ENCODE results near the gene DAPK2.

The DAPK2 gene

DNA sequence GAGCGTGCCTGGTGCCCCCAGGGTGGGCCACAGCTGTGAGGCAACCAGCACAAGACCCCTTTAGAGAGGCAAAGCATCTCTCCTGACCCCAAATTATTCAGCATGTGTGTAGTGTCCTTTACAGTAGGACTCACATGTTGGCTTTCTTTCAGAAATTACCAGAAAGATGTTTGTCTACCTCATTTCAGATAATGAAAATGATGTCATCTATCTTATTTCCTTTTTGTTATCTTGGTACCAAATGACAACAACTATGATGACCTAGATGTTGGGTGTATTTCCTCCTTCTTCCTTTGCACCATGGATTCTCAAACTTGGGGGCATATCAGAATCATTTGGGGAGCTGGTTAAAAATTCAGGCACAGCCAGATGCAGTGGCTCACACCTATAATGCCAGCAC lies 50.5 kb downstream of the DAPK2 start:
- no peak for DNase-seq

DNA sequence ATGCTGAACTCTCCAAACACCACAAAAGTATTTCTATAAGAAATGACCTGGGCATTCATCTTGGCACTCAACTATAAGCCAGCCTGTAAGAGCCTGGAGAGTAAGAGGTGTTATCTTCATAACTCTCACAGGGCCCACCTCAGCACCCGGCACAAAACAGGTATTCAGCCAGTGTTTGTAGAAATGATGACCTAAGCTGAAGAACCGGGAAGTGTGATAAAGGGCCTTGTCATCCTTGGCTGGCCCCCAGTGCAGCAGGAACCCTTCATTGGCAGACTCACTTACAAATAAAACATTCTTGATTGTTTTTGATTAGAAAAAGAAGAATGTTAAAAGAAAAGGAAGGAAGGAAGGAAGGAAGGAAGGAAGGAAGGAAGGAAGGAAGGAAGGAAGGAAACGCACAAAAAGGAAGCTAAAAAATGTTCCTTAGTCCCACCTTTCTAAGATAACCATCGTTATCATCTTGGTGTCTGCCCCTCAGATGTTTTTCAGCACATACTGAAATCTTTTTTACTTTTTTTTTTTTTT lies 52.1 kb downstream of the DAPK2 start:
- DNase-seq = no peak

GRCh38 chr15:63992300-63992699 lies 54.0 kb downstream of the DAPK2 start:
- DNase-seq = no peak

DNA sequence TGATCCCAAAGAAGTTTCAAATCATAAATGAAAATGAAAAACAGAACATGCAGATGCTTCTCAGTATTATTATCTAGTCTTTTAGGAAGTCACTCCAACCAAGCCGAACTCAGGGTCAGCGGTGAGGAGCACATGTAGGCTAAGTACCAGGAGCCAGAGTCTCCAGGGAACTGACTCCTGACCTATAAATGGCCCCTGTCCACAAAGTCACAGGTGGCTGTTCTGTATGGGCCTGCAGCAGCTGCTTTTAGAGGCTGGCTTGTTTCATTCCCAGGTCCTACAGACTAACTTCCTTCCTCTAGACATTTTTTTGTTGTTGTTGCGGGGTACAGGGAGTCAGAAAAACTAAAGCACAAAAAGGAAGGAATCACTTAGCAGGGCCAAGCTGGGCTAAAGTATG lies 54.6 kb downstream of the DAPK2 start:
- no peak for DNase-seq

- no peak for DNase-seq
Observed at GRCh38 chr15:63990454-63990853, 55.8 kb downstream of the DAPK2 start.

DNA sequence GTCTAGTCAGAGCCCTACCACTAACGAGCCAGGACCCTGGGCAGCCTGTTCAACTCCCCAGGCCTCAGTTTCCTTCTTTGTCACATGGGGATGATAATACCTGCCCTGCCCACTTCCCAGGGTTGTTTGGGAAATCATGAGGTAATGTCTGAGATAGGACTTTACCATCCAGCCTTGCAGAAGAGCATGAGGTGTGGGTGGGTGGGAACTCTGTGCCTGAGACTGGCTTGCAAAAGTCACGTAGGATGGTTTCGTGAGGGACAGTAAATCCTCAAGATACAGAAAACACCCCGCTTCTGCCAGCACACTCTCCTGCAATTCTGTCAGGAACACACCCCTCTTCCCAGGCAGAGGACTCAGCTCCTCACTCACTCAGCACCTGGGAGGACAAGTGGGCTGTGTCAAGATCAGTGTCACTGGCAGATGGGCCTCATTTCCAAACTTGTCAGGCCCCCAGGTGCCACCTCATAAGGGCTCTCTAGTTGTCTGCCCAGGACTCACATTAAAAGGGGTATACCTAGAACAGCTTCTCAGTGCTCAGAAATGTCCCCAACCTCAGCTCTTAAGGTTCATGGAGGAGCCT lies 58.4 kb downstream of the DAPK2 start:
- no peak for DNase-seq

DNA sequence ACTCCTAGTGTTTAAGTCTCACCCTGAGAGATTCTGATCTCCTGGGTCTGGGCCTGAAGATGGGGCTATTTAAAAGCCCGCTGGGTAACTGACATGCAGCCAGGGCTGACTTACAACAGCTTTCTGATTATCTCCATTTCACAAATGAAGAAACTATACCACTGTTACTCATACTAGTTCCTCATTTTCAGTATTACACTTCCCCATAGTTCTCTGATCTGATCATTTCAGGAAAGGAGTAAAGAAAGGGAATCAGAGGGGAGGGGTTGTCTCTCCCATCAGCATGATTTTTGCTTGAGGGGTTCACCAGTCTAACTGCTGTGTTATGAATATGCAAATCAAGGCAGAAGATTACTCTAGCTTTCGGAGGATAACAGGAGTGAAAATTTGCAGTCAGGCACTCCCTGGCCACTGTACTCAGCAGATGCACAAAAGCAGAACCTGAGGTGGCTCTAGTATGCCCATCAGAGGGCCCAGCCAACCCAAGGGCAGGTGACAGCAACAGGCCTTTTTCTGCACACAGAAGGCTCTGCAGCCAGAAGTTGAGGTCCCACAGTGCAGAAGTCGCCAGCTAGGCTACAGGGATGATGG lies 59.4 kb downstream of the DAPK2 start:
- DNase-seq = no peak

DNA sequence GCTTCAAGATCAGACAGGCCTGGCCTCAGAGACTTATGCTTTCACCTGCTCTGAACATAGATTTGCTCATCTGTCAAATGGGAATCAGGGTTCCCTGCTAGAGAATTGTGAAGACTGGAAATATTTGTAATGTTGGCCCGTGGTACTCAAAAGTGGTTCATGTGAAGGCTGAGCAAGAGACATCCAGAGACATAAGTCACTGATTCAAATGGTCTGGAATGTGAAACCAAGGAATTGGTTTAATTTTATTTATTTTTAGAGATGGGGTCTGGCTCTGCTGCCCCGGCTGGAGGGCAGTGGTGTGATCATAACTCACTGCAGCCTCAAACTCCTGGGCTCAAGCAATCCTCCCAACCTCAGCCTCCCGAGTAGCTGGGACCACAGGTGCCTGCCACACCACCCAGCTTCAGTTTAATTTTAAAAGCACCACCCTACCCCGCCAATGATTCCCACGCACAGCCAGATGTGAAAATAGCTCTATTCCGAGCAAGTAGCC lies 60.1 kb downstream of the DAPK2 start:
- no peak for DNase-seq

GRCh38 chr15:63985221-63986184 lies 60.8 kb downstream of the DAPK2 start:
- DNase-seq = no peak

DNA sequence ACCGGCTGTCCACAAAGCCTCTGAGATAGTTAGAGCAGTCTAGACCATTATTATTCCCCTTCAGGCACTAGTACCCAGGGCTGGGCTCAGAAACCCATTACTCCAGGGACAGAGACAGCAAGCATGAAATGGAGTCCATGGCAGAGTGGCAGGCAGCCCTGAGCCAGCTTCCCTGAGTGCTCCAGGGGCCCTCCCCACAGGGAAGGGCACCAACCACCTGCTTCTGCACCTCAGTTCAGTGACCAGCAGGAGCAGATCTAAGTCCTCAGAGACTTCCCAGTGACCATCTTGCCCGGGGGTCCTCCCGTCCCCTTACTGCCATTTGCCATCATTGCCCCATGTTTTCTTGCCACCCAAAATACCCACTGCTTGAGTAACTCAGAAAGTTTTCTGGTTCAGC lies 62.0 kb downstream of the DAPK2 start:
- no peak for DNase-seq

DNA sequence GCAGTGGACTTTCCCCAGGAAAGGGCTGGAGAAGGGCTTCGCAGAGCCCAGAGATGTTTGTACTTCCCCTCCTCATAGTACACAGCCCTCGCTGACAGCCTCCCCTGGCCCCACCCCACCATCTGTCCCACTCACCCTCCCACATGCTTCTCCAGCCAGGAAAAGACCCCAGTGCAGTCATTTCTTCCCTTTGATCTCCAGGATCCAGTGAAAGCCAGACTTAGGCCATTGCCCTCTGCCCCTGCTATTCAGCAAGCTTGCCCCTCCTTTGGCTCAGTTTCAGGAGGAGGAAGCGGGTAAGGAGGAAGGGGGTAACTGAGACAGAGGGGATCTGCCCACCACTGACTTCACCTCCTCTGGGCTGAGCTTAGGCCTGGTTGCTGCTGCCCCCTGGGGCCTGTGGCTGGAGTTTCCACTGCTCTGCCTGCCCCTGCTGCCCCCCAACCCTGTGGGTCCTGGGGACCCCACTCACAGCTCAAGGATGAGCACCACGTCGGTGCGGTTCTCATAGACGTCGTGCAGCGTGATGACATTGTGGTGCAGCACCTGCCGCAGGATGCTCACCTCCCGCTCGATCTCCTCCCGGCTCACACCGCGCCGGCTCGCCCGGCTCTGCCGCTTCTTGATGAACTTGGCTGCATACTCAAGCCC lies 63.1 kb downstream of the DAPK2 start:
- no peak for DNase-seq

DNA sequence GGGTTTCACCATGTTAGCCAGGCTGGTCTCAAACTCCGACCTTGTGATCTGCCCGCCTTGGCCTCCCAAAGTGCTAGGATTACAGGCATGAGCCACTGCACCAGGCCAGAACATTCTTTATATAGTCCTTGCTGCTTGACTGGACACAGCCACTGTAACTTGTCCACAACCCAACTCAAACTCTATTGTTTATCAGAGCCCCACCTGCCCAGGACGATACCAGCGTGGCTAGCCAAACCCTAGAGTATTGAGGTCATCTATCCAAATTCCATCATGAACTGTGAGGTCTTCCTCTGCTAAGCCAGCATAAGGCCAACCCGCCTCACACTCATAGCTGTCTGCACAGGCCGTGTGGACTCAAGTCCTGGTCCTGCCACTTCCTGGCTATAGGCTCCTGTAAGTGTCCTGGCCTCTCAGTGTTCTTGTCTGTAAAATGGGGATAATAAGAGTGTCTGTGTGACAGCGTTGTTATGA lies 63.9 kb downstream of the DAPK2 start:
- DNase-seq = no peak

DNA sequence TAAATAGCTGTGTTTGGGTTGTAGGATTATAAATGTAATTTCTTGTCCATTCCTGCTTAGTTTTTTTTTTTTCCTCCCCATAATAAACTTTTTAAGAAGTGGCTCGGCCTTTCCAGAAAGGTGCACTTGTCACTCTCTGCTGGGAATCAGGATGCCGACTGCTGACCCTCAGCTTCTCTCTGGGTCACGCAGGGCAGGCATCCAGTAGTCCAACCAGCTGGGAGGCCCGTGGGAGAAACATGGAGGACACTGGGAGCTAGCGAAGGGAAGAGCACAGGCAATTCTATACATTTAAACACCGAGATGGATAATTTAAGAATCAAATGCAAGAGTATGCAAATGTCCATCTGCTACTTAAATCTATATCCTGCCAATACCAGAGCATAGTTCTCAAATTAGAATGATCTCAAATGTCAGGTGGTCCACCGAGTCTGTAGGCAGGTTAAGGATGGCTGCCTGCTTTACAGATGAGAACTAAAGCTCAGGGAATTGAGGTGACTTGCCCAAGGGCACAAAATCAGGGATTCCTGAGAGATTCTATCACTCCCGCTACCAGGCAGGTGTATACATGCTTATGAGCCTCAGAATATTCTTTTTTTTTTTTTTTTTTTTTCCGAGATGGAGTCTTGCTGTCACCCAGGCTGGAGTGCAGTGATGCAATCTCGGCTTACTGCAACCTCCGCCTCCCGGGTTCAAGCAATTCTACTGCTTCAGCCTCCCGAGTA lies 64.5 kb downstream of the DAPK2 start:
- DNase-seq = no peak

DNA sequence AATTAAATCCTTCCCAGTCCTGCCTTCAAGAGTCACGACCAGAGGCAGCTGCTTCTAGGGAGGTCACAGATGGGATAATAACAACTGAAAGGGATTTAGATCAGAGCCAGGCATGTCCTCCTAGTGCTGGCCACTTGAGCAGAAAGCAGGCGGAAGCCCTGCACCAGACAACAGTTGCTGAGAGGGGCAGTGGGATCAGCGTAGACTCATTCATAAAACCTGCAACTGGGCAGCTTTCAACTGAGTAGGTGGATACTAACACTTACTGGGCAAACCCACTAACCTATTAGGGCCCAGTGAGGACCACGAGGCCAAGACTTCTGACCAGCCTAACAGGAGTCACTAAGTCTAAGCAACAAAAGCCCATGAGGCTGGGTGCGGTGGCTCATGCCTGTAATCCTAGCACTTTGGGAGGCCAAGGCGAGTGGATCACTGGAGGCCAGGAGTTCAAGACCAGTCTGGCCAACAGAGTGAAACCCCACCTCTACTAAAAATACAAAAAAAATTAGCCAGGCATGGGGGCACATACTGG lies 67.0 kb downstream of the DAPK2 start:
- DNase-seq = no peak

DNA sequence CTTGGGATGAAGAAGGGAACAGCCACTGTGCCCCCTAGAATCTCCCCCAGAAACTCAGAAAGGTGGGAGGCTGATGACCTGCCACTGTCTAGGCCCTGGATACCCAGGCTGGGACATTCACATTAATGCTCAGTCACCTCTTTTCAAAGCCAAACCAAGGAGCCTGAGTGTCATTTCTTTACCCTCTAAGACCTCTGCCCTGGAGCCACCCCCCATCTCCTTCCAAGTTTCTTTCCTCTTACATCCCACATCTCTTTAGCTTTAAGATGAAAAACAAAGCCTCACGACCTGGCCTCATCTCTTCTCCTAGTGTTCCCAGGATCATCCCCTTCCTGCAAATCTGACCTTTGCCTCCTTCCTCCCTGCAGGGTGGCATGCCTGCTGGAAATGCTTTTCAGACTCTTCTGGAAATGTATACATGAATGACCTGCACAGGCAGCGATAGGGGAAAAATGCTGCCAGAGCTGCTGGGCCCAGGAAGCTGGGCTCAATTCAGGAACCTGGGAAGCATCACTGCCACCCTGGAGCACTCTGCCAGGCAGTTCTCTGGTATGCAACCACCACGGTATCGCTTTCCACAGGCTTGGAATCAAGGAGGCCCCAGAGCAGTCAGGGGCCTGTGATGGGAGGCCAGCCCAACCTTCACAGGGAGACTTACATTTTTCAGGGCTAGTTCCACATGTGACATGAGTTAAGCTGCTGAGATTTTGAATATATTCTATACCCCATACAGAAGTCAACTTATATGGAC lies 67.6 kb downstream of the DAPK2 start:
- DNase-seq = no peak

DNA sequence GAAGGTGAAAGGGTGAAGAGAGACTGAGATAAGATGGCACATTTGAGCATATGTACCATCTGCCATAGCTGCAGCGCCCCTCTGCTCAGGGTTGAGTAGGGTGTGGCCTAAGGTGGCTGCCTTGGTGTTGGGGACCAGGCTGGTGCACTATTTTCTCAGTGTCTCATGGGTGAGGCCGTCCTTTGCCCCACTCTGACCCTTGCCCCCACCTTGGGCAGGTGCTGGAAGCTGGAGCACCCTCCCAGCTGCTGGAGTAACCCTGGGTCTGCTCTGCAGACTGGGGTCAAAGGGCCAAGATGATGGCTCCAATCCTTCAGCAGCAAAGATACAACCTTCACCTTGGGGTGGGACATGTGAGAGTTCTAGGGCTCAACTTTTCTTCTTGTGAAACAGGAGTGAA lies 69.2 kb downstream of the DAPK2 start:
- DNase-seq = no peak

DNA sequence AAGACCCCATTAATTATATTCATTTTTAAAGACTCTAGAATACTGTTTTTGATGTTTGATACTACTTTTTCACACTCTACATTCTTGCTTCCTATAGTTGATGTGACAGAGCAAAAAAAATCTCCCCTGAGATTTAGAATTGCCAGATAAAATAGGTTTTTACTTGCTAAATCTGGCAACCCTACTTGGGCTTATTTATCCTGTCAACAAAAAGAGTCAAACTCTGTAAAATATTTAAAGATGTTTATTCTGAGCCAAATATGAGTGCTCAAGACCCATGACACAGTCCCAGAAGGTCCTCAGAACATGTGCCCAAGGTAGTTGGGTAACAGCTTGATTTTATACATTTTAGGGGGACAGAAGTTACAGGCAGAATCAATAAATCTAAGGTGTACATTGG lies 72.3 kb downstream of the DAPK2 start:
- DNase-seq = no peak

- no peak for DNase-seq
Observed at GRCh38 chr15:63973212-63974009, 72.9 kb downstream of the DAPK2 start.

- no peak for DNase-seq
Observed at GRCh38 chr15:63972801-63973200, 73.5 kb downstream of the DAPK2 start.

GRCh38 chr15:63971904-63972303 lies 74.4 kb downstream of the DAPK2 start:
- no peak for DNase-seq
